ENCODE measurements around the gene COPZ1.

DNA sequence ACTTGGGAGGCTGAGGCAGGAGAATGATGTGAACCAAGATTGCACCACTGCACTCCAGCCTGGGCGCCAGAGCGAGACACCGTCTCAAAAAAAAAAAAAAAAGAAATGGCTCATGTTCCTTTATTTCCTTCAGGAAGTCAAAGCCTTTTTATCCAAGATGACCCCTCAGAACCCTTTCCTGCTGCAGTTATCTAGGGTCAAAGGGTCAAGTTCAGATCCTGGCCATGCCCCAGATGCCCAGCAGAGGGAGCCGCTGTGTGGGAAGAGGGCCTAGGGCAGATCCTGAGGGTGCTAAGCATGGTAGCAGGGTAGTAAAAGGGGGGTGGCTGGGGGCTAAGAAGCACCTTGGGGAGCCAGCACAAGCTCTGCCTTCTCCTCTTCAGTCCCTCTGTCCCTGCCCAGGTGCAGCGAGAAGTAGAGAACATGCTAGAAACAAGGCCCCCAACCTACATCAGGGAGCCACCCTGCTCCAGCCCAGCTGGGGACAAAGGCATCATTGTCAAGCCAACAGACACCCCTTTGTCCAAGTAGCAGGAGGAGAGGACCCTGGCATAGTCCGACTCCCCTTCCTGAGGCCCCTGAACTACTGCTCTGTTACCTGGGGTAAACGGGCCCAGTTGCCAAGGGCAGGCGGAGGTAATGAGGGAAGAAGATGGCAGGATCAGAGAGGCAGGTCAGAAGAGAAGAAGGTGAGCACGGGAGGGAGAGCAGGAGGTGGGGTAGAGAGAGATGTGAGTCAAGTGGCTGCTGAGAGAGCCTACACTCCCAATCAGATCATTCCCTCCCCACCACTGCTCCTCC, 30.6 kb upstream of the COPZ1 start:
- TF ChIP-seq CTCF (IDR thresholded peaks at IDR 0.05 in 4 of 5, conservative IDR thresholded peaks at IDR 0.05 in 1 of 5) (peak; percentile 64 to 76 (median 69)), POLR2A (IDR thresholded peaks at IDR 0.05) (no peak)

All from gastrocnemius medialis (tissue), 4 donors.